Esophagus squamous epithelium (tissue), 5 donors: ENCODE results near the gene MAPK1IP1L. TPM values are rescaled to one million over a fixed set of nuclear protein-coding genes. Genes with fewer than 3 reads are reported as not detected.

Experiments
- DNase-seq: peaks from one replicate; lab custom pipeline; 2025; lab: John Stamatoyannopoulos, UW
- H3K27ac ChIP-seq, 4 donors: fragments of 200-600 bp; sonication (generic); one replicate each; pipeline ENCODE4 v1.5.1; 2016 to 2019; ENCODE audit warnings: mild to moderate bottlenecking in 1 of 4
- H3K27me3 ChIP-seq, 4 donors: fragments of 200-600 bp; sonication (generic); 1 replicate in 3 of 4; 2 replicates in 1 of 4; pipeline versions ENCODE4 v1.5.1 to v1.6.0; 2017 to 2021; ENCODE audit warnings: antibody characterized with exemption in 1 of 4
- H3K36me3 ChIP-seq, 3 donors: fragments of 200-600 bp; sonication (generic); one replicate each; pipeline ENCODE4 v1.5.1; 2016 to 2019
- H3K4me1 ChIP-seq, 3 donors: fragments of 200-600 bp; sonication (generic); one replicate each; pipeline ENCODE4 v1.5.1; 2017 to 2019
- H3K4me3 ChIP-seq, 4 donors: fragments of 200-600 bp; sonication (generic); 1 replicate in 3 of 4; 2 replicates in 1 of 4; pipeline ENCODE4 v1.5.1; 2016 to 2019; ENCODE audit warnings: mild to moderate bottlenecking in 2 of 4, moderate library complexity in 1 of 4
- H3K9me3 ChIP-seq, 3 donors: fragments of 200-600 bp; sonication (generic); one replicate each; pipeline ENCODE4 v1.5.1; 2016 to 2019
- POLR2A ChIP-seq, 4 donors: fragments of 450-650 bp; IDR thresholded peaks; one replicate each; pipeline ENCODE4 v1.6.1; 2017; ENCODE audit warnings: antibody characterized with exemption in 4 of 4, mild to moderate bottlenecking in 4 of 4, moderate library complexity in 3 of 4
- WGBS, 2 donors: methylation state at CpG; one replicate each; pipeline ENCODE4 v1.1.5; 2018; 5-methylcytosine and 5-hydroxymethylcytosine counted together
- intact Hi-C: fragments of 100-400 bp; cut with DNase I; formaldehyde crosslinking; loops from one replicate; pipeline ENCODE4 v1.15.0; 2022
- total RNA-seq, 4 donors: library from RNA; depleted of rRNA; stranded (reverse); fragments of >200 nt; gene quantifications; one replicate each; pipeline ENCODE4 v1.1.0, GENCODE V29; 2016
- TF ChIP-seq, protein P1 (sequence below), 6 experiments: fragments of 450-650 bp in 4 of 6; fragments of 200-600 bp in 2 of 6; sonication (generic) in 2 of 6; IDR thresholded peaks; one replicate each; pipeline ENCODE4 v1.5.1; 2016 to 2019; ENCODE audit warnings: antibody characterized with exemption in 6 of 6, mild to moderate bottlenecking in 4 of 6, moderate library complexity in 4 of 6
- donor health status: DM: yes; HTN: yes; CAD: no.

The MAPK1IP1L gene
- total RNA-seq, 4 donors from 2014 or later = 35.3 to 85.3 (median 50.4) TPM

DNA sequence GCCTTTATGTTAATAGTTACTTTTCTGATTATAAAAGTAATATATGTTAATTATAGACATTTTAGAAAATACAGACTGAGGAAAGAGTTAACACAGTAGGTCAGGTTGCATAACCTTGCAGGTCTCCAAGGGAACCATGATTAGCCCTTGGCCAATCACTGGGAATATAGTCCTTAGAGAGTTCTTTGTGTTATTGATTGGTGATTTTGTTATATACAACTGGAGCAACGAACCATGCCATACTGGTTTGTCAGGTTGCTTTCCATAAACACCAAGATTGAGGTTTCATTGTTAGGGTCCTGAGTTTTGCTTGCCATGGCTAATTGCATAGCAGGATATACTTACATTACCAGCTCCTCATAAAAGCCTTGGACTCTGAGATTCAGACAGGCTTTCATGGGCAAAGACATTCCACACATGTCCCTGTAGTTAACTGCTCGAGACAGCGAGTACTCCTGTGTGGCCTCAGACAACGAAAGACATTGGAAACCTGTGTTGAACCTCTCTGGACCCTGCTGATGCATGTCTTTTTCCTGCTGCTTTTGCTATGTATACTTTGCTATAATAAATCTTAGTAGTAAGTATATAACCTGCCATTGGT is 33.7 kb downstream of the MAPK1IP1L start:
- peak overlapping the region in 3 of 4 donors; percentile 18 to 65 (median 52) for H3K27ac ChIP-seq
- intact Hi-C loops = no loop called here
- WGBS, 2 donors = 72 to 83% methylated on average over 4 of the region's 4 CpGs

DNA sequence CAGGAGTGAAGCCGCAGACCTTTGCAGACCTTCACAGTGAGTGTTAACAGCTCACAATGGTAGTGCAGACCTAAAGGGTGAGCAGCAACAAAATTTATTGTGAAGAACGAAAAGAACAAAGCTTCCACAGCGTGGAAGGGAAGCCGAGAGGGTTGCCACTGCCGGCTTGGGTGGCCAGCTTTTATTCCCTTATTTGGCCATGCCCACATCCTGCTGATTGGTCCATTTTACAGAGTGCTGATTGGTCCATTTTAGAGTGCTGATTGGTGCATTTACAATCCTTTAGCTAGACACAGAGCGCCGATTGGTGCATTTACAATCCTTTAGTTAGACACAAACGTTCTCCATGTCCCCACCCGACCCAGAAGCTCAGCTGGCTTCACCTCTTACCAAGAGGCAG is 35.5 kb downstream of the MAPK1IP1L start:
- no peak for TF ChIP-seq POLR2A (IDR thresholded peaks at IDR 0.05)
- TF ChIP-seq, protein P1, sequence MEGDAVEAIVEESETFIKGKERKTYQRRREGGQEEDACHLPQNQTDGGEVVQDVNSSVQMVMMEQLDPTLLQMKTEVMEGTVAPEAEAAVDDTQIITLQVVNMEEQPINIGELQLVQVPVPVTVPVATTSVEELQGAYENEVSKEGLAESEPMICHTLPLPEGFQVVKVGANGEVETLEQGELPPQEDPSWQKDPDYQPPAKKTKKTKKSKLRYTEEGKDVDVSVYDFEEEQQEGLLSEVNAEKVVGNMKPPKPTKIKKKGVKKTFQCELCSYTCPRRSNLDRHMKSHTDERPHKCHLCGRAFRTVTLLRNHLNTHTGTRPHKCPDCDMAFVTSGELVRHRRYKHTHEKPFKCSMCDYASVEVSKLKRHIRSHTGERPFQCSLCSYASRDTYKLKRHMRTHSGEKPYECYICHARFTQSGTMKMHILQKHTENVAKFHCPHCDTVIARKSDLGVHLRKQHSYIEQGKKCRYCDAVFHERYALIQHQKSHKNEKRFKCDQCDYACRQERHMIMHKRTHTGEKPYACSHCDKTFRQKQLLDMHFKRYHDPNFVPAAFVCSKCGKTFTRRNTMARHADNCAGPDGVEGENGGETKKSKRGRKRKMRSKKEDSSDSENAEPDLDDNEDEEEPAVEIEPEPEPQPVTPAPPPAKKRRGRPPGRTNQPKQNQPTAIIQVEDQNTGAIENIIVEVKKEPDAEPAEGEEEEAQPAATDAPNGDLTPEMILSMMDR (IDR thresholded peaks at IDR 0.05) = no peak
- Histone ChIP-seq H3K27ac (no peak overlapping the region), H3K27me3 (no peaks in the 10 kb centered on the region), H3K4me3 (no peak overlapping the region), H3K4me1 (peaks cover 0 to 48% (median 0%) of the 10 kb centered on the region in 3 donors), H3K36me3 (no peaks in the 10 kb centered on the region), H3K9me3 (no peaks in the 10 kb centered on the region)
- no peak for DNase-seq
- WGBS, 2 donors = 89 to 94% methylated on average over 7 of the region's 9 CpGs
- intact Hi-C loops = no loop called here

More for the DNA sequence above, 33.7 kb downstream of the MAPK1IP1L start:
- no peak overlapping the region for H3K4me3 ChIP-seq
- H3K4me1 ChIP-seq = peaks cover 0 to 38% (median 0%) of the 10 kb centered on the region in 3 donors
- H3K36me3 ChIP-seq = no peaks in the 10 kb centered on the region
- no peaks in the 10 kb centered on the region for H3K9me3 ChIP-seq
- no peaks in the 10 kb centered on the region for H3K27me3 ChIP-seq
- no peak for DNase-seq
- no peak for TF ChIP-seq POLR2A (IDR thresholded peaks at IDR 0.05)
- TF ChIP-seq, protein P1 (IDR thresholded peaks at IDR 0.05) = no peak

DNA sequence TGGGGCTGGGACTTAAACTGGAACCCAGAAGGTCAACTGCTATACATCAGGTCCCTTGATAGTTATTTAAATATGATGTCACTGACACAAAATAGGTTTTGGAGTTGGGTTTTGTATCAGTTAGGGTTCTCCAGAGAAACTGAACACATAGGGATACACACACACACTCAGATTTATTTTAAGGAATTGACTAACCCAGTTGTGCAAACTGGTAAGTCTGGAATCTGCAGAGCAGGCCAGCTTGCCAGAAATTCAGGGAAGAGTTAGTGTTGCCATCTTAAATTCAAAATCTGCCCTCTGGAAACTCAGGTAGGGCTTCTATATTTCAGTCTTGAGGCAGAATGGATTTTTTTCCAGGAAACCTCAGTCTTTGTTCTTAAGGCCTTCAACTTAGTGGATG is 36.9 kb downstream of the MAPK1IP1L start:
- TF ChIP-seq, protein P1 (IDR thresholded peaks at IDR 0.05) = no peak
- TF ChIP-seq POLR2A (IDR thresholded peaks at IDR 0.05) = no peak
- H3K27ac ChIP-seq = peak overlapping the region in 3 of 4 donors; percentile 28 to 72 (median 61)
- no peaks in the 10 kb centered on the region for H3K27me3 ChIP-seq
- peaks cover 0 to 52% (median 0%) of the 10 kb centered on the region in 3 donors for H3K4me1 ChIP-seq
- no peaks in the 10 kb centered on the region for H3K9me3 ChIP-seq
- no peak for DNase-seq
- intact Hi-C loops = no loop called here
- H3K4me3 ChIP-seq = no peak overlapping the region
- no peaks in the 10 kb centered on the region for H3K36me3 ChIP-seq

DNA sequence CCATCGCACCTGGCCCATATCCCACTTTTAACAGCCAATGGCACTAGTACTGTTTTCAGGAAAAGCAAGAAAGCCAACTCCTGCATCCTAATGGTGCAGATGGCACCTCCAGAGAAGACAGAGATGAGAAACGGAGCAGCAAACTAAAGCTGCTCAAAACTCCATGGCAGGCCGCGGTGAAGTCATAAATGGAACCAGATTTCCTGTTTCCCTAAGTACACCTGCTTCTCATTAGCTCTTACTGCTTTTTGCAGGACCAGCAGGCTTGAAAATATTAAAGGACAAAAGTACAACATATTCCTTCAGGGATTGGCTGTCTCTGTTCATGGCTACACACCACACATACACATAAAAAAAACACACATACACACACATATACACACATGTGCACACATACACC is 40.9 kb downstream of the MAPK1IP1L start:
- intact Hi-C loops = loop anchor here (5.0 kb wide), 2 partner anchors 40 to 70 kb away; no protein-coding TSS in a partner anchor
- no peak for TF ChIP-seq POLR2A (IDR thresholded peaks at IDR 0.05)
- TF ChIP-seq, protein P1 (IDR thresholded peaks at IDR 0.05) = no peak
- H3K36me3 ChIP-seq = no peaks in the 10 kb centered on the region
- no peak for DNase-seq
- H3K9me3 ChIP-seq = no peaks in the 10 kb centered on the region
- WGBS, 2 donors = 79 to 86% methylated on average over 3 to 4 of the region's 4 CpGs
- H3K4me3 ChIP-seq = no peak overlapping the region
- no peaks in the 10 kb centered on the region for H3K27me3 ChIP-seq
- peaks cover 0 to 42% (median 0%) of the 10 kb centered on the region in 3 donors for H3K4me1 ChIP-seq
- no peak overlapping the region for H3K27ac ChIP-seq

DNA sequence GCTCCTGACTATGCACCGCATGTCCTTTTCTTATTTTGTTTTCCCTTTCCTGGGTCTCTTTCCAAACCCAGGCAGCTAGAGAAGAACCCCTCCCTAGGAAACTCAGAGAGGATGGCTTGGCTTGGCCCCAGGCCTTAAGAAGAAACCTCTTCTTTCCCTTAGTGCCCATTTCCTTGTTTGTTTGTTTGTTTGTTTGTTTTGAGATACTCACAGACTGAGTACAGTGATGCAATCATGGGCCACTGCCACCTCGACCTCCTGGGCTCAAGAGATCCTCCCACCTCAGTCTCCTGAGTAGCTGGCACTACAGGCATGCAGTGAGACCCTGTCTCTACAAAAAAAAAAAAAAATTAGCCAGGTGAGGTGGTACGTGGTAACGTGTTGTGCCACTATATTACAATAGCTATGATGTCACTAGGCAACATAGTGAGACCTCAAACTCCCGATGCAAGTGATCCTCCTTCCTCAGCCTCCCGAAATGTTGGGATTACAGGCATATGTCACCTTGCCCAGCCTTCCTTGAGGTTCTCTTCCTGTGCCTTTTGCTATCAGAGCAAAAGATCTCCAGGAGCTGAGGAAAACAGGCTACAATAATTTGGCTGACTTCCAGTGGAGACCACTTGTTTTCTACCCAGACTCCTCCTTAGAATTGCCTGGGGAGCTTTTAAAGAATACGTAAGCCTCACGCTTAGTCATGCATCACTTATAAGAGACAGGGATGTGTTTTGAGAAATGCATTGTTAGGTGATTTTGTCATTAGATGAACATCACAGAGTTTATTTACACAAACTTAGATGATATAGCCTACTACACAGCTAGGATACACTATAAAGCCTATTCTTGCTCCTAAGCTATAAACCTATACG is 43.1 kb downstream of the MAPK1IP1L start:
- Histone ChIP-seq H3K36me3 (no peaks in the 10 kb centered on the region), H3K27me3 (no peaks in the 10 kb centered on the region), H3K4me3 (no peak overlapping the region), H3K27ac (no peak overlapping the region), H3K9me3 (no peaks in the 10 kb centered on the region), H3K4me1 (peaks cover 0 to 46% (median 16%) of the 10 kb centered on the region in 3 donors)
- WGBS, 2 donors = 65 to 75% methylated on average over 9 of the region's 9 CpGs
- intact Hi-C loops = loop anchor here (5.0 kb wide), 2 partner anchors 38 to 68 kb away; no protein-coding TSS in a partner anchor
- no peak for TF ChIP-seq POLR2A (IDR thresholded peaks at IDR 0.05)
- TF ChIP-seq, protein P1 (IDR thresholded peaks at IDR 0.05) = no peak
- DNase-seq = no peak
